IPS DF 6.9 (cell line): ENCODE data around the gene COMT.
A peak's percentile ranks its signal among the peaks of the same experiment; 100 is the strongest.

Source experiments
- DNase-seq: peaks from one replicate; pipeline ENCODE4 v3.0.0-alpha.2; 2013; ENCODE audit warnings: low read depth, low spot score
- H3K27ac ChIP-seq: one replicate; pipeline ENCODE4 v1.5.1; 2013; ENCODE audit warnings: low read length, control low read depth
- H3K27me3 ChIP-seq: 2 replicates; pipeline ENCODE4 v1.6.1; 2013; ENCODE audit warnings: mild to moderate bottlenecking, low read length; ENCODE audit not compliant: control insufficient read depth, insufficient read depth
- H3K36me3 ChIP-seq: 2 replicates; pipeline ENCODE4 v1.6.1; 2013; ENCODE audit warnings: low read length; ENCODE audit not compliant: control insufficient read depth, insufficient read depth
- H3K4me1 ChIP-seq: 2 replicates; pipeline ENCODE4 v1.6.1; 2013; ENCODE audit warnings: low read length; ENCODE audit not compliant: control insufficient read depth, insufficient read depth
- H3K4me3 ChIP-seq: 2 replicates; pipeline ENCODE4 v1.5.1; 2013; ENCODE audit warnings: mild to moderate bottlenecking, low read length
- H3K9me3 ChIP-seq: 2 replicates; pipeline ENCODE4 v1.6.1; 2013; ENCODE audit warnings: low read length, inconsistent platforms; ENCODE audit not compliant: control insufficient read depth, insufficient read depth
- WGBS: extraction: QIAGEN DNeasy Blood & Tissue Kit; methylation state at CpG from one replicate; pipeline ENCODE4 v1.1.7; 2013; ENCODE audit warnings: mixed read lengths, missing lambda C conversion rate; ENCODE audit not compliant: insufficient read length, insufficient coverage; 5-methylcytosine and 5-hydroxymethylcytosine counted together

COMT gene

DNA sequence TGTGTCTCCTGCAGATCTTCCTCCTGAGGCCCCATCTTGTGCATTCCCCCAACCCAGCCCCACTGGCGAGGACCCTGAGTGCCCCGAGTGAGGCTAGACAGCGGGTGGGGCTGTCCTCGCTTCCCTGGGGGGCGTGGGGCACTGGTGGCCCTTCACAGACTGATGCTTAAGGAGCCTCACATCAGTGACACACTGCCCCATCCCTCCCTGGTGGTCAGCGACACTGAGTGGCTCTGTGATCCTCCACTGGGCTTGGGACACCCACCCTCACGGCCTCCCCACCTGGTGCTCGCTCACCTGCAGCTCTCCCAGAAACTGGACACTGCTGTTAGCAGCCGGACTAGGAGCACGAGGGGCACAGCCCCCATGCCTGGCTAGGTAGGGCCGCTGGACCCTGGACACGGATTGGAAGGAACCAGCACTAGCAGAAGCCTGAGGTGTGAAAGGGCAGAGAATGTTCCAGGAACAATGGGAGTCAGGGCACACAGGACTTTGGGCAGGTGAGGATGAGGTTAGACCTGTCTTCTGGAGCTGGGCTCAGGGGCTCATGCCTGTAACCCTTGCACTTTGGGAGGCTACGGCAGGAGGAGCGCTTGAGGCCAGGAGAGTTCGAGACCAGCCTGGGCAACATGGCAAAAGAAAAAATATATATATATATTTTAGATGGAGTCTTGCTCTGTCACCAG is 23.3 kb downstream of the COMT start:
- Histone ChIP-seq H3K9me3 (no peaks in the 10 kb centered on the region), H3K27ac (no peak overlapping the region), H3K27me3 (no peaks in the 10 kb centered on the region), H3K36me3 (peaks cover 3% of the 10 kb centered on the region; the same call in 1 of the 2 replicates), H3K4me3 (no peak overlapping the region), H3K4me1 (peaks cover 10% of the 10 kb centered on the region)
- DNase-seq = no peak
- no CpG with 5 or more reads among the region's 15 CpGs for WGBS

DNA sequence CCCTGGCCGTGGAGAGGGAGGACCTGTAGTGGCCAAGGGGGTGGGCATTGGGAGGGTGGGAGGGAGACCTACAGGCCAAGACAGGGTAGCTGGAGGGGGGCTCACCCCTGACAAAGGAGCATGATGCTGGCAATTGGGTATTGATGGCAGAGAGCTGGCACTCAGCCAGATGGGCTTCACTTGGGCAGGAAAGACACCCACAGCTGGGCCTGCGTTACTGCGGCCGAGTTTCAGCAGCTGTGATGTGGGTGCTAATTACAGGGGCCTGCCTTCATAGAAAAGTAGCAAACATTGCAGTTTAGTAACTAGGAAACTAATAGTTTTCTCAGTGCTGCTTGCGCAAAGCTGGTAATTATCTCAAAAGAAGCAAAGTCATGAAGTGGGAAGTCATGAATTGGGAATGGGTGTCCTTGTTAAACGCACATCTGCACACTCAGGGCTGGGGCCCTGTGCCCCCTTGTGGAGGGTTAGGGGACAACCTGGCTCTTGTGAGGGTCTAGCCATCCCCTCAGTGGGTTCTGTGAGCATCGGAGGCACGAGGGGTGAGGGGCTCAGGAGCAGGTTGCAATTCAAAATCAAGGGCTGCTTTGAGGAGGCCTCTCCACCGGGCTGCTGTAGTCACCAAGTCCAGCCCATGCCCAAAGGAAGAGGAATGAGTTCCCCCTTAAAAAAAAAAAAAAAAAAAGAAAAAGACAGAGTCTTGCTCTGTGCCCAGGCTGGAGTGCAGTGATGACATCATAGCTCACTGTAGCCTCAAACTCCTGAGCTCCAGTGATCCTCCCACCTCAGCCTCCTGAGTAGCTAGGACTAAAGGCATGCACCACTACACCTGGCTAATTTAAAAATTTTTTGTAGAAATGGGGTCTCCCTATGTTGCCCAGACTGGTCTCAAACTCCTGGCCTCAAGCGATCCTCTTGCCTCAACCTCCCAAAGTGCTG is 24.5 kb downstream of the COMT start:
- WGBS = no CpG with 5 or more reads among the region's 10 CpGs
- DNase-seq = no peak
- Histone ChIP-seq H3K4me1 (peaks cover 10% of the 10 kb centered on the region), H3K27me3 (no peaks in the 10 kb centered on the region), H3K36me3 (peaks cover 7% of the 10 kb centered on the region), H3K9me3 (no peaks in the 10 kb centered on the region), H3K27ac (no peak overlapping the region), H3K4me3 (no peak overlapping the region)

DNA sequence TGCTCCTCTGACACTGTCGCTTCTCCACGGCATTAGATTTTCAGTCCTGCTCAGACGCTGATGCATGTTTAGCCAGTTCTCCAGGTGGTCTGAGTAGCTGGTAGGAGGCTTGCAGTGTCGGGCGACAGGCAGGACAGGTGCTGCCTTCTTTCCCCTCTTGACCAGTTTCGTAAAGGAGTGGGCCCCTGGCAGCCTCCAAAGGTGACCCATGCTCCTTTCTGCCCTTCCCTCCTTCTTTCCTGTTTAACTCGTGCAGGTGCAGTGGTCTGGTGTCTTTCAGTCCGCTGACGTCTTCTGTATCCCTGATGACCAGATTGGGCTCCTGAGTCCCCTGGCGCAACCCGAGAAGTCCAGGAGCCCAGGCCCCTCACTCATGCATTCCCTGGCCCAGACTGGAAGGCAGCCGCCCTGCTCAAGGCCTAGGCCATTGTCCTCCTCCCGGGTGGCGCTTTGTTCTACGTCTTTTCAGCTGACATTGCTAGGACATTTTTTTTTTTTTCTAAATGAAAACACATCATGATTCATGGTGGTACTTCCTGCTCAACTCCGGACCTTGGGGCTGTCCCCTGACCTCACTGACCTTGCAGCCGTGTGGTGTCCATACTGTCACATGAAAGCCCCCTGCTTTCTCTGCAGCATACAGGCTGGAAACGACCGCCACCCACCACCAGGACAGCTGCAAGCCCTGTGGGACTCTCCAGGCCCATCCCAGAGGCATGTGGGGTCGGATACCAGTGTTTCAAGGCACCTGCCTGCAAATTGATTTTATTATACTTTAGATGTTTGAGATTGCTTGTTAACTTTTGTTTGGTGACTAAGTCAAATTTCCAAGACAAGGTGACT is 25.6 kb downstream of the COMT start:
- H3K27ac ChIP-seq = no peak overlapping the region
- no CpG with 5 or more reads among the region's 20 CpGs for WGBS
- peaks cover 10% of the 10 kb centered on the region for H3K4me1 ChIP-seq
- H3K27me3 ChIP-seq = no peaks in the 10 kb centered on the region
- no peak for DNase-seq
- H3K36me3 ChIP-seq = peaks cover 12% of the 10 kb centered on the region
- H3K9me3 ChIP-seq = no peaks in the 10 kb centered on the region
- H3K4me3 ChIP-seq = no peak overlapping the region

DNA sequence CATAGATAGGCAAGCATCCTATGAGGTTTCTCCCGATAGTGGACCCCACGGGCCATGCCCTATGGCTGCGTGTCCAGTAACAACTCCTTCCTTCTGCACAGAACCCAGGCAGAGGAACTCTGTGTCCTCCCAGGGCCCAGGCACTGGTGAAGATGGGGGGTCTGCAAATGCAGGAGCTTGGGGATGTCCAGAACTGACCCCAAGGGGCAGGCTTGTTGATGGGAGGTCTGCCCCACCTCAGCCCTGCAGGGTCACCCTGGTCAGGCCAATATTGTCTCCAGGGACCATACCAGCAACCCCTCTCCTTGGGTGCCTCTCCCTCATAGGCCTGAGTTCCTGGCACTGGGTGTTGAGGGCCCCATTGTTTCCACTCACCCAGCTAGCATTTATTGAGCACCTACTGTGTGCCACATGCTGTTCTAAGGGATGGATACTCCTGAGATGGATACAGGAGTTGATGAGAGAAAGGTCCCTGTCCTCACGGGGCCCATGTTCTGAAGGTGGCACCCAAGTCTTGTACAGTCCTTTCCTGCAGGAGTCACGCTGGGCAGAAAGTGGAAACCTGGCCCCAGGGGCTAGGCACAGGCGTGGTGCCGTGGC is 26.4 kb downstream of the COMT start:
- no CpG with 5 or more reads among the region's 7 CpGs for WGBS
- DNase-seq = no peak
- Histone ChIP-seq H3K9me3 (no peaks in the 10 kb centered on the region), H3K27ac (no peak overlapping the region), H3K36me3 (peaks cover 15% of the 10 kb centered on the region), H3K27me3 (no peaks in the 10 kb centered on the region), H3K4me3 (no peak overlapping the region), H3K4me1 (peaks cover 7% of the 10 kb centered on the region)

DNA sequence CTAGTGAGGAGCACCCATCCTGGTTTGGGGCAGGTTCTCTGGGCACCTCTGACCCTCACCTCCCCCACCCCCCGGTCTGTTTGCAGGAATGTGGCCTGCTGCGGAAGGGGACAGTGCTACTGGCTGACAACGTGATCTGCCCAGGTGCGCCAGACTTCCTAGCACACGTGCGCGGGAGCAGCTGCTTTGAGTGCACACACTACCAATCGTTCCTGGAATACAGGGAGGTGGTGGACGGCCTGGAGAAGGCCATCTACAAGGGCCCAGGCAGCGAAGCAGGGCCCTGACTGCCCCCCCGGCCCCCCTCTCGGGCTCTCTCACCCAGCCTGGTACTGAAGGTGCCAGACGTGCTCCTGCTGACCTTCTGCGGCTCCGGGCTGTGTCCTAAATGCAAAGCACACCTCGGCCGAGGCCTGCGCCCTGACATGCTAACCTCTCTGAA is 26.9 kb downstream of the COMT start:
- WGBS = no CpG with 5 or more reads among the region's 18 CpGs
- H3K4me1 ChIP-seq = peaks cover 3% of the 10 kb centered on the region
- no peak for DNase-seq
- no peaks in the 10 kb centered on the region for H3K9me3 ChIP-seq
- H3K4me3 ChIP-seq = no peak overlapping the region
- H3K27ac ChIP-seq = no peak overlapping the region
- no peaks in the 10 kb centered on the region for H3K27me3 ChIP-seq
- H3K36me3 ChIP-seq = peaks cover 18% of the 10 kb centered on the region

DNA sequence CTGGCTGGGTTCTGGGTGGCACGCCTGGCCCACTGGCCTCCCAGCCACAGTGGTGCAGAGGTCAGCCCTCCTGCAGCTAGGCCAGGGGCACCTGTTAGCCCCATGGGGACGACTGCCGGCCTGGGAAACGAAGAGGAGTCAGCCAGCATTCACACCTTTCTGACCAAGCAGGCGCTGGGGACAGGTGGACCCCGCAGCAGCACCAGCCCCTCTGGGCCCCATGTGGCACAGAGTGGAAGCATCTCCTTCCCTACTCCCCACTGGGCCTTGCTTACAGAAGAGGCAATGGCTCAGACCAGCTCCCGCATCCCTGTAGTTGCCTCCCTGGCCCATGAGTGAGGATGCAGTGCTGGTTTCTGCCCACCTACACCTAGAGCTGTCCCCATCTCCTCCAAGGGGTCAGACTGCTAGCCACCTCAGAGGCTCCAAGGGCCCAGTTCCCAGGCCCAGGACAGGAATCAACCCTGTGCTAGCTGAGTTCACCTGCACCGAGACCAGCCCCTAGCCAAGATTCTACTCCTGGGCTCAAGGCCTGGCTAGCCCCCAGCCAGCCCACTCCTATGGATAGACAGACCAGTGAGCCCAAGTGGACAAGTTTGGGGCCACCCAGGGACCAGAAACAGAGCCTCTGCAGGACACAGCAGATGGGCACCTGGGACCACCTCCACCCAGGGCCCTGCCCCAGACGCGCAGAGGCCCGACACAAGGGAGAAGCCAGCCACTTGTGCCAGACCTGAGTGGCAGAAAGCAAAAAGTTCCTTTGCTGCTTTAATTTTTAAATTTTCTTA is 27.8 kb downstream of the COMT start:
- WGBS = no CpG with 5 or more reads among the region's 11 CpGs
- peaks cover 21% of the 10 kb centered on the region for H3K36me3 ChIP-seq
- H3K27ac ChIP-seq = no peak overlapping the region
- H3K4me3 ChIP-seq = no peak overlapping the region
- H3K27me3 ChIP-seq = no peaks in the 10 kb centered on the region
- DNase-seq = no peak
- H3K9me3 ChIP-seq = no peaks in the 10 kb centered on the region
- H3K4me1 ChIP-seq = no peaks in the 10 kb centered on the region

DNA sequence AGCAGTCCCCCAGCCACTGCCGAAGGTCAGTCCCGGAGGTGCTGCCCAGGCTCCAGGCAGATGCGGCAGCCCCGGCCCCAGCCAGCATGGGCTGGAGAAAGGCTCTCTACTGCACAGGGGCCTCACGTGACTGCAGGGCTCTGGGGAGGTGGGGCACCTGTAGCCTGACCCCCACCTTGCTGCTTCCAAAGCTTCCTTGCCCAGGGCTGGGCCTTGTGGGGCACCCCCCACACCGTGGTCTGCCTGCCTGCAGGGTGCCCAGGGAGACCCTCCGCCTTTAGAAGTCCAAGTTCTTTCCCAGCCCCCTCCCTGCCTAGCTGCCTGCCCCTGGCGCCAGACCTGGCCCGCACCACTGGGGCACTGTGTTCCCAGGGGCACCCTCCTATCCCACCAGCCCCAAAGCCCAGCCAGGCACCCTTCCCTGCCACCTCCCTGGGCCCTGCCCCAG is 28.5 kb downstream of the COMT start:
- peaks cover 3% of the 10 kb centered on the region; the same call in 1 of the 2 replicates for H3K4me1 ChIP-seq
- H3K9me3 ChIP-seq = no peaks in the 10 kb centered on the region
- DNase-seq = no peak
- peaks cover 21% of the 10 kb centered on the region for H3K36me3 ChIP-seq
- H3K27me3 ChIP-seq = no peaks in the 10 kb centered on the region
- no peak overlapping the region for H3K4me3 ChIP-seq
- no CpG with 5 or more reads among the region's 9 CpGs for WGBS
- H3K27ac ChIP-seq = no peak overlapping the region

DNA sequence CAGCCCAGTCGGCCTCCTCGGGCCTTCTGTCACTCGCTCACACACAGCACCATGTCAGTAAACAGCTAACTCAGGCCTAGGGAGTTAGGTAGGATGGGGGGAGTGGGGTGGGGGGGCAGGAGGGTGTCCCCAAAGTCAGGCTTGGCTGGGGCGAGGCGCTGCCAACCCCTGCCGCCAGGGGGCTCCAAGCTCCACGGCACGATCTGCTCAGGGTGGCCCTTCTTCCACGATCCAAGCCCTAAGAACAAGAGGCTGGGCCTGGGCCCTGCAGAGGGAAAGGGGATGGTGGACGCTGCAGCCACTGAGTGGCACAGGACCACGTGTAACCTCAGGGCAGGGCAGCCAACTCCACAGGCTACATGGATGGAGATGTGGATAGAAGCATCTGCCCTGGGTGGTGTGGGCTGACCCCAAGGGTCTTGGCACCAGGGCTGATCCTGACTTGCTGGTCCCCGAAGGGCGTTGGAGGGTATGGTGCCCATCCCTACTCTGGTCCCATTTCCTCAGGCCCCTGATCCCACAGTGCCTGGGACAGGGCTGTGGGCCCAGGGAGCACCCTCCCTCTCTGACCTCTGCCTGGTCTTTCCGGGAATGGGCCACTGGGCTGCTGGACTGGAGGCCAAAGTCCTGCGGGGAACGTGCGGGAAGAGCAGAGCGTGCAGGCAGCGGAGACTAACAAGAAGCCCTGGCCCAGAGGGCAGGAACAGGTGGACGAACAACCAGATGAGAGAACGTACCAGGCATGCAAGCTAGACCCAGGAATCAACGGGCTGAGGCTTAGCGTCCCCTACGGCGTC is 29.1 kb downstream of the COMT start:
- Histone ChIP-seq H3K4me1 (peaks cover 9% of the 10 kb centered on the region), H3K36me3 (peaks cover 21% of the 10 kb centered on the region), H3K27me3 (no peaks in the 10 kb centered on the region), H3K27ac (no peak overlapping the region), H3K9me3 (no peaks in the 10 kb centered on the region), H3K4me3 (no peak overlapping the region)
- peak; percentile 54 for DNase-seq
- no CpG with 5 or more reads among the region's 25 CpGs for whole genome bisulfite sequencing
